ENCODE measurements around the gene LBHD2. TPM values are rescaled to one million over a fixed set of nuclear protein-coding genes. Genes with fewer than 3 reads are reported as not detected.

Gene LBHD2
- total and polyA plus RNA-seq, 2 donors (not counting 1 experiment from before 2014, with no cell fraction given): not detected

DNA sequence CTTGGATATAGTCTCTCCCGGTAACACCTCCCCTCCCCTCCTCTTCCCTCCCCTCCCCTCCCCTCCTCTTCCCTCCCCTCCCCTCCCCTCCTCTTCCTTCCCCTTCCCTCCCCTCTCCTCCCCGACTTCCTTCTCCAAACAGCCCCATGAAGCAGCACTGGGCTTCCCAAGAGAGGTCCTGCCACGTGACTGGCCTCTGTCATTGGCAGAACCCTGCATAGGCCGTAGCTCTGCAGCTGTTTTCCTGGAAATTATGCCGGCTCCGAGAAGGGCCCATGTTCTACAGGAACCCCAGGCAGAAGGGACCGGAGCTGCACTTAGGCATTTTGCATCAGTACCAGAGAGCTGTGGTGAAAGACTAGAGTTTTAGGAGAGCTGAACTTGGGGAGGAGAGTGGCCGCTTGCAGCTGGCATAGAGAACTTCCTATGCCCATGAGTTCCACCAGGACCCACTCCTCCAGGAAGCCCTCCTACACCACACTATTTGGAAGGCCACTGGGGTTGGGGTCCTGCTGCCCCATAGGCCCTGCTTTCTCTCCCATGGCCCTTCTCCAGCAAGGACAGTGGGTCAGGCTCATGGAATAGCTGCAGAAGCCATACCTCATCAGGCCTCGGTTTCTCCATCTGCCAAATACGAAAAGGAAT, 34.1 kb downstream of the LBHD2 start:
- Histone ChIP-seq H3K4me1 (ENCODE audit: control insufficient read depth in 2 of 2, insufficient read depth in 2 of 2, low read length in 2 of 2) (peaks cover 12 to 17% of the 10 kb centered on the region in 2 donors), H3K36me3 (replicated peaks in 1 of 2; ENCODE audit: control extremely low read depth in 1 of 2, control insufficient read depth in 1 of 2, extremely low read depth in 1 of 2, insufficient read depth in 2 of 2, low read length in 1 of 2) (no peaks in the 10 kb centered on the region), H3K27ac (ENCODE audit: low read length in 2 of 2) (no peak overlapping the region), H3K79me2 (ENCODE audit: control insufficient read depth, insufficient read depth, low read length) (no peaks in the 10 kb centered on the region), H3K4me2 (replicated peaks; ENCODE audit: low read depth, low read length, poor library complexity, severe bottlenecking) (no peak overlapping the region), H3K4me3 (ENCODE audit: control extremely low read depth in 1 of 5, extremely low read depth in 1 of 5, insufficient read depth in 1 of 5, low read depth in 2 of 5, low read length in 4 of 5) (no peak overlapping the region), H4K20me1 (ENCODE audit: control insufficient read depth, insufficient read depth, low read length, poor library complexity, severe bottlenecking) (no peaks in the 10 kb centered on the region), H3K27me3 (replicated peaks in 1 of 4; ENCODE audit: control extremely low read depth in 1 of 4, control insufficient read depth in 3 of 4, insufficient read depth in 4 of 4, low read length in 3 of 4) (peaks cover 0 to 21% (median 6%) of the 10 kb centered on the region in 4 experiments), H3K9ac (ENCODE audit: low read length) (no peak overlapping the region), H2AFZ (ENCODE audit: insufficient read depth, low read depth, low read length, poor library complexity, severe bottlenecking) (no peak overlapping the region), H3K9me3 (ENCODE audit: control extremely low read depth in 1 of 3, control insufficient read depth in 2 of 3, insufficient read depth in 1 of 3, low read length in 2 of 3) (peaks cover 0 to 6% (median 0%) of the 10 kb centered on the region in 3 donors)
- Mint-ChIP-seq H3K27me3 (peaks cover 8% of the 10 kb centered on the region), H3K27ac (no peak overlapping the region), H3K4me3 (no peak overlapping the region), H3K4me1 (peaks cover 20% of the 10 kb centered on the region), H3K9me3 (ENCODE audit: insufficient read depth) (no peaks in the 10 kb centered on the region)
- POLR2A ChIA-PET: no interaction called here
- DNase-seq (no peak), ATAC-seq (ENCODE audit: low read depth) (no peak)
- CTCF ChIA-PET: interaction anchor here (1.1 kb wide), 1 partner anchor 12 kb away, joined by 3 read pairs; no protein-coding TSS in a partner anchor
- 35% methylated on average over 9 of the region's 10 CpGs for WGBS (ENCODE audit: insufficient coverage)
- no peak for TF ChIP-seq EZH2 (IDR thresholded peaks at IDR 0.05; ENCODE audit: borderline replicate concordance, insufficient read depth, low read depth, low read length, poor library complexity, severe bottlenecking)
- TF ChIP-seq, protein P1, sequence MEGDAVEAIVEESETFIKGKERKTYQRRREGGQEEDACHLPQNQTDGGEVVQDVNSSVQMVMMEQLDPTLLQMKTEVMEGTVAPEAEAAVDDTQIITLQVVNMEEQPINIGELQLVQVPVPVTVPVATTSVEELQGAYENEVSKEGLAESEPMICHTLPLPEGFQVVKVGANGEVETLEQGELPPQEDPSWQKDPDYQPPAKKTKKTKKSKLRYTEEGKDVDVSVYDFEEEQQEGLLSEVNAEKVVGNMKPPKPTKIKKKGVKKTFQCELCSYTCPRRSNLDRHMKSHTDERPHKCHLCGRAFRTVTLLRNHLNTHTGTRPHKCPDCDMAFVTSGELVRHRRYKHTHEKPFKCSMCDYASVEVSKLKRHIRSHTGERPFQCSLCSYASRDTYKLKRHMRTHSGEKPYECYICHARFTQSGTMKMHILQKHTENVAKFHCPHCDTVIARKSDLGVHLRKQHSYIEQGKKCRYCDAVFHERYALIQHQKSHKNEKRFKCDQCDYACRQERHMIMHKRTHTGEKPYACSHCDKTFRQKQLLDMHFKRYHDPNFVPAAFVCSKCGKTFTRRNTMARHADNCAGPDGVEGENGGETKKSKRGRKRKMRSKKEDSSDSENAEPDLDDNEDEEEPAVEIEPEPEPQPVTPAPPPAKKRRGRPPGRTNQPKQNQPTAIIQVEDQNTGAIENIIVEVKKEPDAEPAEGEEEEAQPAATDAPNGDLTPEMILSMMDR (IDR thresholded peaks at IDR 0.05): no peak
- intact Hi-C loops (cut with micrococcal nuclease): no loop called here

DNA sequence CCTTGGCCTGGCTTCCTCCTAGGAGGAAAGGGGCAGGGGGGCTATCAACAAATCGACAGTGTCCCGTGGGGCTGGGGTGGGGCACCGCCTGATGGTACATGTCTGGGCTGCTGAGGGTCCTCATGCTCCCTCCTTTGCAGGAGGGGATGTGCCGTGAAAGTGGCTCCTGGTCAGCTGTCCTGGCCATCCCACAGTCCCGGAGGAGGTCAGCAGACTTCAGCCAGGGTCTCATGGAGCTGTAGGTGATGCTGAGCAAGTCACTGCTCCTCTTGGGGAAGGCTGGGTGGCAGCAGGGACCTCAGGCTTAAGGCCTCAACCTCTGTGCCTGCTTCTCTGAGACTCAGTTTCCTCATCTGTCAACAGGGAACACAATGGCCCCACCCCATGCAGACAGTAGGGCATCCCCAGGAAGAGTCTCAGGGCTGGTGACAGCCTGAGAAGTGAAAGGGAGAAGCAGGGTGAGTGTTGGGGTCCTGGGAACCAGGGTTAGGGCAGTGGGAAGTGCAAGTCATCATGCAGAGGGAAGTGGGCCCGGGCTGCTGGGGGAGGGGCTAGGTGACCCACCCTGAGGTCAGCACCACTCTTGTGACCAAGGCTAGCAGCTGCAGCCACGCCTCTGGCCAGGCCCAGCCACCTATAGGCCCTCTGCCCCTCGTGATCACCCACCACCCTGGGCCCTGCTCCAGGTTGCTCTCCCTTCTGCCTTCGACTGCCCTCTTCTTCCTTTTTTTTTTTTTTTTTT, 34.8 kb downstream of the LBHD2 start:
- Histone ChIP-seq H3K9me3 (ENCODE audit: control extremely low read depth in 1 of 3, control insufficient read depth in 2 of 3, insufficient read depth in 1 of 3, low read length in 2 of 3) (peaks cover 0 to 8% (median 0%) of the 10 kb centered on the region in 3 donors), H3K36me3 (replicated peaks in 1 of 2; ENCODE audit: control extremely low read depth in 1 of 2, control insufficient read depth in 1 of 2, extremely low read depth in 1 of 2, insufficient read depth in 2 of 2, low read length in 1 of 2) (no peaks in the 10 kb centered on the region), H3K4me2 (replicated peaks; ENCODE audit: low read depth, low read length, poor library complexity, severe bottlenecking) (no peak overlapping the region), H3K9ac (ENCODE audit: low read length) (no peak overlapping the region), H3K4me1 (ENCODE audit: control insufficient read depth in 2 of 2, insufficient read depth in 2 of 2, low read length in 2 of 2) (peaks cover 17 to 23% of the 10 kb centered on the region in 2 donors), H3K27me3 (replicated peaks in 1 of 4; ENCODE audit: control extremely low read depth in 1 of 4, control insufficient read depth in 3 of 4, insufficient read depth in 4 of 4, low read length in 3 of 4) (peaks cover 0 to 26% (median 8%) of the 10 kb centered on the region in 4 experiments), H2AFZ (ENCODE audit: insufficient read depth, low read depth, low read length, poor library complexity, severe bottlenecking) (no peak overlapping the region), H3K79me2 (ENCODE audit: control insufficient read depth, insufficient read depth, low read length) (no peaks in the 10 kb centered on the region), H3K27ac (ENCODE audit: low read length in 2 of 2) (no peak overlapping the region), H3K4me3 (ENCODE audit: control extremely low read depth in 1 of 5, extremely low read depth in 1 of 5, insufficient read depth in 1 of 5, low read depth in 2 of 5, low read length in 4 of 5) (no peak overlapping the region), H4K20me1 (ENCODE audit: control insufficient read depth, insufficient read depth, low read length, poor library complexity, severe bottlenecking) (no peaks in the 10 kb centered on the region)
- H3K27me3 Mint-ChIP-seq: peaks cover 8% of the 10 kb centered on the region
- TF ChIP-seq EZH2 (IDR thresholded peaks at IDR 0.05; ENCODE audit: borderline replicate concordance, insufficient read depth, low read depth, low read length, poor library complexity, severe bottlenecking): no peak
- TF ChIP-seq, protein P1 (IDR thresholded peaks at IDR 0.05): no peak
- intact Hi-C loops (cut with micrococcal nuclease): no loop called here
- no peak for ATAC-seq (ENCODE audit: low read depth)
- no peak overlapping the region for H3K4me3 Mint-ChIP-seq
- H3K9me3 Mint-ChIP-seq (ENCODE audit: insufficient read depth): no peaks in the 10 kb centered on the region
- no peak for DNase-seq
- 77% methylated on average over 5 of the region's 9 CpGs for WGBS (ENCODE audit: insufficient coverage)
- H3K4me1 Mint-ChIP-seq: peaks cover 20% of the 10 kb centered on the region
- CTCF ChIA-PET: interaction anchor here (1.1 kb wide), 1 partner anchor 13 kb away, joined by 3 read pairs; no protein-coding TSS in a partner anchor
- H3K27ac Mint-ChIP-seq: no peak overlapping the region
- POLR2A ChIA-PET: no interaction called here
